HG02973 (cell line): ENCODE results near the gene E2F4.

Source experiments
- ATAC-seq: cut with Tn5 transposase; IDR thresholded peaks from one replicate; pipeline ENCODE4 v1.9.1; 2021; ENCODE audit warnings: moderate library complexity; ENCODE audit not compliant: unreplicated experiment

The E2F4 gene

DNA sequence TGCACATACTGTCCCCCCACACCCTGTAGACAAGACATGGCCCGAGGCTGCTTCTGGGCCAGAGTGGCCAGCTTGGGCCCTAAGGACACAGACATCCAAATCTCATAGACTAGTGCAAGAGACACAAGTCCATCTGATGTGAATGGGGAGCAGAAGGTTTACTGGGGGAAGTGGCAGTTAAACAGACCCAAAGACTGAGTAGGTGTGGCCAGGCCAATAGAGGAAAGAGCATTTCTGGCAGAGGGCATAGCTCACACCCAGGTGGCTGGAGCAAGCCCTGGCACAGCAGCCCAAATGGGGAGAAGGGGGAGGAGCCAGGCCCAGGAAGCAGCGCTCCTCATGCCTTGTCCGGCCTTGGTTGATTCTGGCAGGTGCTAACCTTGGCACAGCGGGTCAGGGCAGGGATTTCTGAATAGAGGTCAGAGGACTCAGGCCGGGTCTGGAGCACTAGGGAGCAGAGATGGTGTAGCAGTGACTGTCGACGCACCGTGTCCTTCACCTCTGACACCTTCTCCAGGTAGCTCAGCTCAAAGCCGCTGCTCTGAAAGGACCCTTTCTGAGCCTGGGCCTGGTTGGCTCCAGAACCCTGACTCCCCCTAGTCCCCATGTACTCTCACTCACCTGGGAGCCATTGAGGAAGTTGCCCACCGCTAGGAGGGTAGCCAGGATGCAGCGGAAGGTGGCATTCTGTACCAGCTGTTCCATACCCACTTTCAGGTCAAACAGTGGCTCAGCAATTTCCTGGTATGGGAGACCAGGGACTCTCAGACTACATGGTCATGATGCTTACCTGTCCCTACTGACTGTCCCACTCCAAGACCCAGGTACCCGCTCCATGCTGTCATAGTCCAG, 39.1 kb downstream of the E2F4 start:
- ATAC-seq: no peak

DNA sequence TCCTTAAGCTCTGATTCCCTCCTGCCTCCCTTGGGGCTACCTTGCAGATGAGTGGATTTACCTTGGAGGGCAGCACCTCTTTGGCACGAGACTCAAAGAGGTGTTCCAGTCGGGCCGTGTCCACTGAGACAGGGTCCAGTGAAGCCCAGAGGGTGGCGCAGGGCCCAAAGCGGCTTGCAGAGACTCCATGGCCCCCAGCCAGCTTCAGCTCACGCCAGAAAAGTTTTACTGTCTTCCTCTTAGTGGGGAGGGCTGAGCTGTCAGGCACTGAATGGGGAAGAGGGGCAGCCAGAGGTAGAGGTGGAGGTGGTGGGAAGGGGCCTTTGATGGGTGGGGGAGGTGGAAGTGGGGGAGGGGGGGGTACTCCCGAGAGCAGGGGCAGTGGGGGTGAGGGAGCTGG, 41.6 kb downstream of the E2F4 start:
- no peak for ATAC-seq

DNA sequence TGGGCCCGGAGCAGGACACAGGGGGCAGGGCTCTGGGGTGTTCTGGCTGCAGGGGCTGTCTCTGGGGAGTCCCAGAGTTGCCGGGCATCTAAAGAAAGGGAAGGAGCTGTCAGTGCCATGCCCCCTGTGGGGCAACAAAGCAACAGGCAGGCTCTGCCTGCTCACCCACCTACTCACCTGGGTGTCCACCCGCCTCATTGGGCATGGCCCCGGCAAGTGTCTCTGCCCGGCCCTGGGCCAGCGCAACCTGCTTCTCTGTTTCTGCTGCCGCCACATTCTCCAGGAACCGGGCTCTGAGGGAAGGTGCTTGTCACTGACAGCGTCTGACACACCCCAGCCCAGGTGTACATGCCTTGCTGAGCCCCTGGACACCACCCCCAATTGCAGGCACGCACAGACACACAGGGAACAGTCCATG, 42.2 kb downstream of the E2F4 start:
- no peak for ATAC-seq

DNA sequence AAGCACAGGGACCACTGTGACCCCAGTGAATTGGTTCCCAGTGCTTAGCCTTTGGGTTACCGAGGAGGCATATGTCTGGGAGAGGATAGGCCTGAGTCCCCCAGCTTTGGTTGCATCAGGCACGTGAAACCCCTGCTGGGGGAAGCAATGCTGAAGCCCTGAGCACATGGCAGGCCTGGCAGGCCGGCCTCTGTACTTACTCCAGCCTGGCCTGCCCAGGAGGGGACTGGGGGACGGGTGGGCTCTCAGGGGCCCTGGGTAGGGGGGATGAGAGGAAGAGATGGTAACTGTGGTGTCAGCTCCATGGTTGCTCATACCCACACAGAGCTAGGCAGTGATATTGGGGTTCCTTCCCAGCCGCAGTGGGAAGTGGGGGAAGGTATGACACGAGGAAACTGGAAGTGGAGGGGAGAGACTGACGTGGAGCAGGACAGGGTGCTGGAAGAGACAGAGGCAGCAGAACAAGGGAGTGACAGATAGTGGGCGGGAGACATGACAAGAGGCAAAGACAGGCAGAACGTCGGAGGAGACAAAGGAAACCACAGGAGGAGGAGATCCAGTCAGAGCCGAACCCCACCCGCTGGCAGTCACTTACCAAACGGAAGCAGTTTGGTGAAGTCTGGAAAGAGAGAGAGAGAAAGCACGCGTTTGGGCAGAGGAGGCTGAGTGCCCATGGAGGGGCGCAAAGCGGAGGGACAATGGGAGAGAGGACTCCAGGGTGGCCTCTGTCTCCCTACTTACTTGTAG, 44.0 kb downstream of the E2F4 start:
- ATAC-seq: no peak

DNA sequence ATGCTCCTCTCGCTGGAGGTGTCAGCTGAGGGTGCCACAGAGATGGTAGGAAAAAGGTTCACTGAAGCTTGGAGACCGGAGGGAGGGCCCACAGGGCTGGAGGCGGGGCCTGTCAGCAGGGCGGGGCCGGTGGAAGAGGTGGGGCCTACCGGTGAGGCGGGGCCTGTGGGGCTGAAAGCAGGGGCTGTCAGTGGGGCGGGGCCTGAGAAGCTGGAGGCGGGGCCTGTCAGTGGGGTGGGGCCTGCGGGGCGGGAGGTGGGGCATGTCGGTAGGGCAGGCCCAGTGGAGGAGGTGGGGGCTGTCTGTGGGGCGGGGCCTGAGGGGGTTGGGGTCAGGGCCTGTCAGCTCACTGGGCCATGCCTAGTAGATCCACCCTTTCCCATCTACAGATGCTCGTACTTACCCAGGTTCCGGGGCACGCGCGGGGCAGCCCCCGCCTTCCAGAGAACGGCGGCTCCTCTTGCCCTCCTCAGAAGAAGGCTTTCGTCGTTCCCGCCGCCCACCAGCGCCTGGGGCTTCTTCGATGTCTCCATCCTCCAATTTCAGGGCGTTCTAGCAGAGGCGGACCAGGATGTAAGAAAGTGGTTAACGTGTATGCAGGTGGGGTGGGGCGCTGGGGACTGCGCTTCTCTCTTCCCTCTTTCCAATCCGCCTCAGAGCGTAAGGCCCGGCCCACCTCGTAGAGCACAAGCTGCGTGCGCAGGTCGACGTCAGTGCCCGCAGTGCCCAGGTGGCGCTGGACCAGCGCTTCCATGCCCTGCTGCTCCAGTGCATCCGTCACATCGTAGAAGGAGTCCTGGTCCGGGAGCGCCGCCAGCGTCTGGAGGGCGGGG, 44.8 kb downstream of the E2F4 start:
- peak; percentile 40 for ATAC-seq

DNA sequence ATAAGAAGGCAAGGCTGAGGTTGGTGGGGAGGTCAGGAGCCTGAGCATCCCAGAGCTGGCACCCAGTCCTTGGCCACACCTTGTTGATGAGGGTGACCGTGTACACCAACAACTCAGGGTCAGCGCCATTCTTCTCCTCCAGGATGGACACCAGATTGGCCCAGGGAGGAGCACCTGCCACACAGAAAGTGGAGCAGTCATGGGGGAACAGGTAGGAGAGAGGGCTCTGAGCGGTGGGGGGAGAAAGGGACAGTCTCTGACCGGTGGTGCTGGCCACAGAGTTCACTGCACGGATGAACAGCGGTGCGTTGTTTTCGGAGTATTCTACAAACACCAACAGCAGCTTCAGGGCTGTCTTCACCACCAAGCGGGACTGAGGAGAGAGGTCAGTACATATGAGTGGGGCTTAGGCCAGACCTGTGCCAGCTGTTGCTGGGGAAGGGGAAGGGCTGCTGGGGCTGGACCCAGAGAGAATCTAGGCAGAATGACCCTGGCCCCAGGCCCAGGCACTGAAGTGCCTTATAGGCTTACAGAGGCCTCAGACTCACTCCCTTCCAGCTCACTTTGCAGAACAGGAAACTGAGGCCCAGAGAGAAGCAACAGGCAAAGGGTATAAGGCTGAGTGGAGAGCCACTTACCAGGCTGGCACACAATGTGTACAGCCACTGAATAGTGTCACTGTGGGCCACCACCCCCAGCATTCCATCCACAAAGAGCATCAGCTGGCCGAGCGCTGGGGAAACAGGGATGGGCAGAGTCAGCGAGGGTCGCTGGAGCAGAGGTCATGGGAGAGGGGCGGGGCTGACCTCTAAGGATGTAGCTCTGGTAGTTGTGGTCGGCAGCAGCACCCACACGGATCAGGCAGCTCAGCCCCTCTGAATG, 45.7 kb downstream of the E2F4 start:
- ATAC-seq: no peak

DNA sequence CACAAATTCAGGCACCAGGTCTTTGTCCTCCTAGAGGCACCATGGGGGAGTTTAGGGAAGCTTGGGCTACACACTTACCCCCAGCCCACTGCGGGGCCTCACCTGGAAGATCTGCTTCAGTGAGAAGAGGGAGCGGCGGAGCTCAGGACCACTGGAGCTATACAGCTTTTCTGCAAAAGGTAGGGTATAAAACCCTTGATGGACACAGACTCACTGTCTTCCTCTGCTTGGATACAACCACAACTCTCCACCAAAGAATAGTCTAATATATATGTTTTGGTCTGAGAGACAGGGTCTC, 46.3 kb downstream of the E2F4 start:
- no peak for ATAC-seq

DNA sequence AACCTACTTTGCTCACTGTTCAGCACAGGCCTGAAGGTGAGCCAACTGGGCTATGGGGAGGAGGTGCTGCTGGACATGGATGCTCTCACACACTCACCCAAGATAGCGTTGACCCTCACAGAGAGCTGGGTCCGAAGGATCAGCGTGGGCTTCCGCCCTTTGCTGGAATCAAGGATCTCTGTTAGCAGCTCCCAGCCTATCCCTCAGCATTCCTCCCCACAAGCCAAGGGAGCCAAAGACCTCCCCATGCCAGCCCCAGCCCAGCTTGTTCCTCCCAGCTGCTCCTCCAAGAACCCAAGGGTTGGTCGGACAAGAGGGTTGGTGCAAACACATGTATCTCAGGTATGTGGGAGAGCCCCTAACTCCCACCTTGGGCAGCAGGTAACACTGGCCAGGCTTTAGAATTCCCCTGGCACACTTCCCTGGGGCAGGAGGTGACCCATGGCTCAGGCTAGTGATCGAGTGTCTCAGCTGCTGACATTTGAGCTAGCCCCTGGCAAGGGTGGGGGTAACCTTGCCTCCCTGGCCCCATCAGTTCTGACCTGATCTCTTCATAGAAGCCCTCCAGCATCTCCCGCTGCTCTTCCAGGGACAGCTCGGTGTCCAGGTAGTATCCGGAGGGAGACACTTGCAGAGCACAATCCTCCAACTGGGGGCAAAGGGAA, 47.0 kb downstream of the E2F4 start:
- no peak for ATAC-seq

DNA sequence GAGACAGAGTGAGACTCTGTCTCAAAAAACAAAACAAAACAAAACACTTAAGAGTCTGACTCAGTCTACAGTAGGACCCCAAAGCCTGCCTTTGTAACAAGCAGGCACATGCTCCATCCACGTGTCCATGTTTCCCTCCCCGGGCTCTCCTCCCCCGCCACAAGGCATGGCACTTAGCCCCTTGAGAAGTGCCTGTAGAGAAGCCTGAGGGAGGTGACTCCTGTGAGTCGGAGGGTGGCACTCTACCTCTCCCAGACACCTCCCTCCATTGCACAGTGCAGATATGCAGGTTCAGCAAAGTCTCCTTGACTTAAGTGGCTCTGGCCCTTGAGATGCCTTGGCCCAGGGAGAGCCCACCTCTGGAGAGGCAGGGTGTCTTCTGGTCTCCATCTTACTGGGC, 48.6 kb downstream of the E2F4 start:
- no peak for ATAC-seq

DNA sequence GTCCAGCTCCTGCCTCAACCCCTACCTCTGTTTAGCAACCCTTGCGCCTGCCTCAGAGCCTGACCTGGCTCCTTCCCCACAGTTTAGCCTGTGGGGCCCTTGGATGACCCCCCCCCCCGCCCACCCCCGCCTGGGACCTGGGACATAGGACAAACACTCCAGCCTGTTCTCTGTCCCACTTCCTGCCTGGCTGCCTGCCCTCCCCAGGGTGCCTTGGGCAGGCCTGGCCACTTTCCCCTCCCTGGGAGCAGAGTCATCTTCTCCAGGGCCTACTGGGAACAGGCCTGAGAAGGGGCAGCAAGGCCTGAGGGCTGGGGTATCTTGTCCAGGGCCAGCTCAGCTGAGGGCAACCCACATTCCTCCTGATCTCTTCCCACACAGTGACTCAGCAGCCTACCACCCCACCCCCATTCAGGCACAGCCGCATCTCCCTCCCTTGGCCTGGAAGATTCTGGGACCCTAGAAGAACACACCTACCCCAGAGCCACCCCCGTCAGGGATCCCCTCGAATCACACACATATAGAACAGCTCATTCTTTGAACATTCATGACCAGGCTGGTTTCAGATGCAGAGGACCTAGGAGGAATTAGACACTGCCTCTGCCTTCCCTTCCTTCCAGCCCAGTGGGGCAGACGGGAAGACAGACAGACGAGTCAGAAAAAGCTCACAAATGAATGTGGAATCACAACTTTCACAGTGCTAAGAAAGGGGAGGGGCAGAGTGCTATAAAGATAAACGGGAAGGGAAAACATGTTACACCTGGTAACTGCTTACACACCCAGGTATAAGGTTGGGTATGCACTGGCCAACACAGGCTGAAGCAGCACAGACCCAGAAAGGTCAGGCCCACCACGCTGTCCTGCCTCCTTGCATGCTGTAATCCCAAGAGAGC, 49.3 kb downstream of the E2F4 start:
- ATAC-seq: no peak

DNA sequence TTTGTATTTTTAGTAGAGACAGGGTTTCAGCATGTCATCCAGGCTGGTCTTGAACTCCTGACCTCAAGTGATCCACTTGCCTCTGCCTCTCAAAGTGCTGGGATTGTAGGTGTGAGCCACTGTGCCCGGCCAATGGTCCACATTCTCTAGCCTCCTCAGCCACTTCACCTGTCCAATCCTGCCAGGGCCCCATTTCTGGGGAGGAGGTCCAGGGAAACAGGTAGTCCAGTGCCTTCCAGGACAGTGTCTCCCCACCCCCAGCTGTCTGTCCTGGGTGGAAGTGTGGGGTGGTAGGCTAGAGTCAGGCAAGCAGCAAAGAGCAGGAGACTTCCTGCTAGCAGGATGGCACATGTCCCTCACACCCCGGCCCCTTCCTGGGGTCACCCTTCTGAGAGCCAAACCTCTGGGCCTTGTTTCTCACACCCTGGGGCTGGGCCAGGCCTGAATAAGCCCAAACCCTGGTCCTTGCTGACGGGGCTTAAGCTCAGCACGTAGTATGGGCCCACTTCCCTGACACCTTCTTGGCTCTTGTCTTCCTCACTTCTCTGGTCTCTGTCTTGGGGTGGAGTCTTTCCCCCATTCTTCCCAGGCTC, 50.3 kb downstream of the E2F4 start:
- no peak for ATAC-seq

DNA sequence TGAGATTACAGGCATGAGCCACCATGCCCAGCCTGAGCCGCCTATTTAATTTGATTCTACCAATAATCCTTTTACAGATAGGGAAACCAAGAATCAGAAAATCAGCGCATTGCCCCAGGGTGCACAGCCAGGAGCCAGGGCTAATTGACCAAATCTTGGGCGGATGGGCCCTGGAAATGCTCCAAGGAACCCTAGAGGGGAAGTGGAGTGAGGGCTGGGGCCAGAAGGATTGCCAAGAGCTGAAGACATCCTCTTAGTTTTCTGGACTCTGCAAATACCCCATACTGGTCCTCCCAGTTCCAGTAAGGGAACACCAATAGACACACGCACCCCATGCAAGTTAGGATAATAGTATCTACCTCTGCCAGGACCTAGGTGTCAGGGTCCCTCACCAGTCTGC, 51.5 kb downstream of the E2F4 start:
- ATAC-seq: no peak

DNA sequence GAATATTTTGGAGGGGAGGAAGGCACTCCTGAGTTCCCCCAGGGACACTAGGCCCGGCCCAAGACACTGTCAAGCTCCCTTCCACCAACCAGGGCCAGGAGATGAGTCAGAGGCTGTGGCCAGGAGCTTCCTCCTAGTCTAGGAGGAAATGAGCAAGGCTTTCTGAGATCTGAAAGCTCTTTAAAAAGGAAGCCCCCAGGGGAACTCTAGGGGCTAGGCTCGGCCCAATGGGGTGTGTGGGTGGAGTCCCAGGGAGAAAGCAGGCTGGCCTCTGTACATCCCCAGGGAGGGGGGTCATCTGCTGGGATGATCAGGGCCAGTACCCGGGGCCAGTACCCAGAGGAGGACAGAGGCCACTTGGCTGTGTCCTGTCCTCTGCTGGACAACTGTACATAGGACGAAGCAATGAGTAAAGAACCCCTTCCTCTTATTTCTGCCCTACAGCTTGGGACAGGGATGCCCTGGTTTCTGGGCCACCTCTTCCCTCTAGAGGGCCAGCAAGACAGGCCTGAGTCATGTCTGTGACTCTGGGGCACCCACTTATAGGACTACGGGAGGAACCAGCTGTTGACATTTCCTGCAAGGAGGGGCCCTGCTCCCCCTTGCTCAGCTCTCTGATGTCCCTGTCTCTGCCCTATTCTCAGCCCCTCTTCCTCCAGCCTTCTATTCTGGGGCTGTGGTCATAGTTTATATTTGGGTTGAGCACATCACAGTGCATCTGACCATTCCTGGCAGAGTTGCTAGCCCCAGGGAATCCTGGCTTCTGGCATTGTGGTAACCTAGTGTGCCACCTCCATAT, 52.6 kb downstream of the E2F4 start:
- ATAC-seq: peak; percentile 43

DNA sequence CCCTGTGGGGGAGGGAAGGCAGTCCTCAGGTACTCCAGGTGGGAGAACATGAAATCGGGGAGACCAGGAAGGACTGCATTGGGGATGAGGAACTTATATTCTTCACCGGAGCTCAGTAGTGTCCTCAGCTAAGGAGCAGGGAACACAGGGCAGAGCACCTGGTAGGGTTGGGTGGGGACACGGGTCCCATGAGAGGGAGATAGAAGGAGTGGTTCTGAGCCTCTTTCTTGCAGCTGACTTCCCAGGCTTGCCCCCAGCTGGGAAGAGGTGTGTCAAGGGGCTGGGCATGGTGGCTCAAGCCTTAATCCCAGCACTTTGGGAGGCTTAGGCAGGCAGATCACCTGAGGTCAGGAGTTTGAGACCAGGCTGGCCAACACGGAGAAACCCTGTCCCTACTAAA, 53.2 kb downstream of the E2F4 start:
- ATAC-seq: no peak

DNA sequence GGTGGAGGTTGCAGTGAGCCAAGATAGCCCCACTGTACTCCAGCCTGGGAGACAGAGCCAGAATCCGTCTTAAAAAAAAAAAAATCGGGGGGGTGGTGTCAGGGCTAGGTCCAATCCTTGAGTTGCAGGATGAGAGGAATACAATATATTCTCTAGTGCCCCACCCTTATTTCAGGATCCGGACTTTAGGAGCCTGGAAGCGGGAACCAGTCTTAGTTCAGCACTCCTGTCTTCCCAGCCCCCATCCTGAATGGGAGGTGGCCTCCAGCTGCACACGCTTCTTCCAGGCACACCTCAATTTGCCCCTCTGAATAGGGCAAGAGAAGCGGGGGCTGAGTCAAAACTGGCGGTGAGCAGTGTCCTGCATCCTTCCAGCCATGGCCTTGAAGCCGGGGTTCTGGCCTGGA, 53.7 kb downstream of the E2F4 start:
- no peak for ATAC-seq

DNA sequence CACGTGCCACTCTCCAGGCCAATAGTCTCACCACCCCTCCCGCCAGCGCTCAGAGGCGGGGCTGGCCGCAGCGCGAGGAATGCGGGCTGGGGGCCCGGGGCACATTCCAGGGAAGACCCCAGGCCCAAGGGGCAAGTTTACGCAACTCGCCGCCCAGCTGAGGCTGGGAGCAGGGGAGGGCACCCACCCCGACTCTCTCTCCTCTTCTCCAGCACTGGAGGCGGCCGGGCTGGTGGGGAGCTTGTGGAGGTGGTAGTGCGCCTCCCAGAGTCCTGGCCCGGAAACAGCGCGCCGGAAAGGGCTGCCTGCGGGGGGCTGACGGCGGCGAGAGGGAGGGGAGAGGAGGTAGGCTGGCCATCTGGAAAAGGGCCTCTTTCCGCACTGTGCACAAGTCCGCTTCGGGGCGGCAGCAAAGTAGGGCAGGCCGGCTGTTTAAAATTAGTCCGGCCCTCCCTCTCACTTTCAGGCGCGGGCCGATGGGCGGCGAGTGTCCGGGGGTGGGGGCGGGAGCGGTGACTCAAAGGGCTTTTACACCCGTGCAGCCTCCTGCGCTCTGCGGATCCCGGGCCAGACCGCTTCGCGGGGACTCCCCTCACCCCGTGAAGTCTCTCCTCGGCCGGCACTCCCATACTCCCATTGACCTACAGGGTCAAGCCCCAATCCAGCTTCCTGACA, 54.3 kb downstream of the E2F4 start:
- ATAC-seq: no peak

DNA sequence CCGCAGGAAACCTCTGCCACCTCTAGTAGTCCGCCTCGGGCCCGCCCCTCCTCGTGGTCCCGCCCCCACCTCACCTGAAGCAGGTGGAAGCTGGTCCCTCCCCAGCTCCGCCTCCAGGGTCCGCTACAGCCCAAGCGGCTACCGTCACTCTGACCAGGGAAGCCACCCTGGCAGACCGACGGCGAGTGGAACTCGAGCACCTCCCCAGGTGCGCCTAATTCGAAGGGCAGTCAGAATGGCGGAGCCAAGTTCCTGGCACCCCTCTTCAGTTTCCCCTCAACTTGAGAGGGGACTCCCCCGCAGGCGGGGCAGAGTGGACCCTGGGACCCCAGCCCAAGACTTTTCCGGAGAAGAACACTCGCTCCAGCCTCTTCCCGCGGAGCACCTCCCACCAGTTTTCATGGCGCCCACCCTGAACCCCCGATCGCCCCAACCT, 54.8 kb downstream of the E2F4 start:
- ATAC-seq: no peak
